Lower leg skin (tissue), 4 donors: ENCODE measurements around the gene ANKS1A. TPM values are rescaled to one million over a fixed set of nuclear protein-coding genes. Genes with fewer than 3 reads are reported as not detected.

ENCODE experiments used
- DNase-seq, 2 donors: peaks; one replicate each; pipeline ENCODE4 v3.0.0-alpha.2; 2019; ENCODE audit warnings: low spot score in 2 of 2
- H3K4me3 ChIP-seq: fragments of 200-600 bp; sonication (generic); 2 replicates; pipeline ENCODE4 v1.5.1; 2017; ENCODE audit warnings: mild to moderate bottlenecking, low read depth; ENCODE audit not compliant: poor library complexity, severe bottlenecking
- CTCF ChIP-seq, 3 donors: fragments of 450-650 bp; IDR thresholded peaks; one replicate each; pipeline ENCODE4 v1.5.1; 2016; ENCODE audit warnings: antibody characterized with exemption in 3 of 3, mild to moderate bottlenecking in 3 of 3, moderate library complexity in 2 of 3
- POLR2A ChIP-seq, 2 donors: fragments of 450-650 bp; IDR thresholded peaks; one replicate each; pipeline ENCODE4 v1.6.1; 2016 to 2017; ENCODE audit warnings: antibody characterized with exemption in 2 of 2, mild to moderate bottlenecking in 1 of 2, moderate library complexity in 1 of 2
- WGBS, 2 donors: methylation state at CpG; one replicate each; pipeline ENCODE4 v1.1.5; 2018; 5-methylcytosine and 5-hydroxymethylcytosine counted together
- intact Hi-C: fragments of 100-400 bp; cut with DNase I; formaldehyde crosslinking; loops from one replicate; pipeline ENCODE4 v1.15.0; 2023; ENCODE audit warnings: low total_unique reads
- total RNA-seq, 4 donors: library from RNA; depleted of rRNA; stranded (reverse); fragments of >200 nt; gene quantifications; one replicate each; pipeline ENCODE4 v1.1.0, GENCODE V29; 2016

The ANKS1A gene
- total RNA-seq, 4 donors from 2014 or later, result 22.9 to 27.8 (median 25.3) TPM

GRCh38 chr6:34970957-34971356 is 81.9 kb downstream of the ANKS1A start:
- no peak for TF ChIP-seq CTCF (IDR thresholded peaks at IDR 0.05)
- TF ChIP-seq POLR2A (IDR thresholded peaks at IDR 0.05), result no peak
- intact Hi-C loops, result no loop called here
- H3K4me3 ChIP-seq, result no peak overlapping the region
- DNase-seq, result no peak
- WGBS, 2 donors, result 73 to 83% methylated on average over 2 of the region's 2 CpGs

- intact Hi-C loops, result no loop called here
- no CpG with 5 or more reads among the region's 2 CpGs for WGBS, 2 donors
- H3K4me3 ChIP-seq, result no peak overlapping the region
- no peak for TF ChIP-seq POLR2A (IDR thresholded peaks at IDR 0.05)
- no peak for TF ChIP-seq CTCF (IDR thresholded peaks at IDR 0.05)
- DNase-seq, result no peak
Measured at GRCh38 chr6:34973547-34974248, 84.6 kb downstream of the ANKS1A start.

GRCh38 chr6:34974249-34974642 is 85.2 kb downstream of the ANKS1A start:
- H3K4me3 ChIP-seq, result no peak overlapping the region
- intact Hi-C loops, result no loop called here
- no CpG with 5 or more reads among the region's 1 CpG for WGBS, 2 donors
- DNase-seq, result no peak
- no peak for TF ChIP-seq POLR2A (IDR thresholded peaks at IDR 0.05)
- no peak for TF ChIP-seq CTCF (IDR thresholded peaks at IDR 0.05)

- no peak for DNase-seq
- WGBS, 2 donors, result 95% methylated on average over 2 of the region's 2 CpGs
- TF ChIP-seq CTCF (IDR thresholded peaks at IDR 0.05) (no peak), POLR2A (IDR thresholded peaks at IDR 0.05) (no peak)
- no peak overlapping the region for H3K4me3 ChIP-seq
- intact Hi-C loops, result no loop called here
Measured at GRCh38 chr6:34976239-34976638, 87.2 kb downstream of the ANKS1A start.

GRCh38 chr6:34979218-34979617 is 90.2 kb downstream of the ANKS1A start:
- WGBS, 2 donors, result 86 to 89% methylated on average over 2 of the region's 2 CpGs
- no peak for DNase-seq
- no peak overlapping the region for H3K4me3 ChIP-seq
- intact Hi-C loops, result no loop called here
- TF ChIP-seq POLR2A (IDR thresholded peaks at IDR 0.05) (no peak), CTCF (IDR thresholded peaks at IDR 0.05) (no peak)

GRCh38 chr6:34979994-34980393 is 90.9 kb downstream of the ANKS1A start:
- DNase-seq, result no peak
- H3K4me3 ChIP-seq, result no peak overlapping the region
- no peak for TF ChIP-seq CTCF (IDR thresholded peaks at IDR 0.05)
- no peak for TF ChIP-seq POLR2A (IDR thresholded peaks at IDR 0.05)
- intact Hi-C loops, result loop anchor here (10.0 kb wide), 1 partner anchor 265 kb away; no protein-coding TSS in a partner anchor
- 82 to 96% methylated on average over 3 of the region's 3 CpGs for WGBS, 2 donors
